ENCODE data around the gene GLIS1. TPM values are rescaled to one million over a fixed set of nuclear protein-coding genes. Genes with fewer than 3 reads are reported as not detected.
"Not testable (repeated sequence)": the region's sequence is repeated elsewhere in the genome, so short reads cannot be mapped to it uniquely, and the experiment has no call there.

Gene GLIS1
- total RNA-seq, 1 donor from 2014 or later: 1.2 TPM

DNA sequence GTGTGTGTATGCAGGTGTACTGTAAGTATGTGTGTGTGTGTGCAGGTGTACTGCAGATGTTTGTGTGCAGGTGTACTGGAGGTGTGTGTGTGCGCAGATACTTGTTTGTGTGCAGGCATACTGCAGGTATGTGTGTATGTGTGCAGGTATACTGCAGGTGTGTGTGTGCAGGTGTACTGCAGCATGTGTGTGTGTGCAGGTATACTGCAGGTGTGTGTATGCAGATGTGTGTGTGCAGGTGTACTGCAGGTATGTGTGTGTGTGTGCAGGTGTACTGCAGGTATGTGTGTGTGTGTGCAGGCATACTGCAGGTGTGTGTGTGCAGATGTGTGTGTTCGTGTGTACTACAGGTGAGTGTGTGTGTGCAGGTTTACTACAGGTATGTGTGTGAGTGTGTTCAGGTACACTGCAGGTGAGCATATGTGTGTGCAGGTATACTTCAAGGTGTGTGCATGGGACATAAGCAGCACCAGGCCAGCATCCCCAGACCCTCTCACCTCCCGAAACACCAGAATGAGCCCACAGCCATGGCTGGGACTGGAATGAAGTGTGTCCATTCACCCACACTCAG, 182.2 kb downstream of the GLIS1 start:
- DNase-seq (ENCODE audit: extremely low spot score in 2 of 2): no peak
- no peaks in the 10 kb centered on the region for H3K36me3 ChIP-seq
- H3K4me3 ChIP-seq: no peak overlapping the region
- no peaks in the 10 kb centered on the region for H3K4me1 ChIP-seq
- TF ChIP-seq, protein P1, sequence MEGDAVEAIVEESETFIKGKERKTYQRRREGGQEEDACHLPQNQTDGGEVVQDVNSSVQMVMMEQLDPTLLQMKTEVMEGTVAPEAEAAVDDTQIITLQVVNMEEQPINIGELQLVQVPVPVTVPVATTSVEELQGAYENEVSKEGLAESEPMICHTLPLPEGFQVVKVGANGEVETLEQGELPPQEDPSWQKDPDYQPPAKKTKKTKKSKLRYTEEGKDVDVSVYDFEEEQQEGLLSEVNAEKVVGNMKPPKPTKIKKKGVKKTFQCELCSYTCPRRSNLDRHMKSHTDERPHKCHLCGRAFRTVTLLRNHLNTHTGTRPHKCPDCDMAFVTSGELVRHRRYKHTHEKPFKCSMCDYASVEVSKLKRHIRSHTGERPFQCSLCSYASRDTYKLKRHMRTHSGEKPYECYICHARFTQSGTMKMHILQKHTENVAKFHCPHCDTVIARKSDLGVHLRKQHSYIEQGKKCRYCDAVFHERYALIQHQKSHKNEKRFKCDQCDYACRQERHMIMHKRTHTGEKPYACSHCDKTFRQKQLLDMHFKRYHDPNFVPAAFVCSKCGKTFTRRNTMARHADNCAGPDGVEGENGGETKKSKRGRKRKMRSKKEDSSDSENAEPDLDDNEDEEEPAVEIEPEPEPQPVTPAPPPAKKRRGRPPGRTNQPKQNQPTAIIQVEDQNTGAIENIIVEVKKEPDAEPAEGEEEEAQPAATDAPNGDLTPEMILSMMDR (IDR thresholded peaks at IDR 0.05): no peak
- TF ChIP-seq POLR2AphosphoS5 (IDR thresholded peaks at IDR 0.05; ENCODE audit: insufficient read depth in 1 of 2, low read depth in 1 of 2): no peak
- H3K27ac ChIP-seq: no peak overlapping the region
- intact Hi-C loops (cut with DNase I): no loop called here
- no peaks in the 10 kb centered on the region for H3K27me3 ChIP-seq
- no peaks in the 10 kb centered on the region for H3K9me3 ChIP-seq

DNA sequence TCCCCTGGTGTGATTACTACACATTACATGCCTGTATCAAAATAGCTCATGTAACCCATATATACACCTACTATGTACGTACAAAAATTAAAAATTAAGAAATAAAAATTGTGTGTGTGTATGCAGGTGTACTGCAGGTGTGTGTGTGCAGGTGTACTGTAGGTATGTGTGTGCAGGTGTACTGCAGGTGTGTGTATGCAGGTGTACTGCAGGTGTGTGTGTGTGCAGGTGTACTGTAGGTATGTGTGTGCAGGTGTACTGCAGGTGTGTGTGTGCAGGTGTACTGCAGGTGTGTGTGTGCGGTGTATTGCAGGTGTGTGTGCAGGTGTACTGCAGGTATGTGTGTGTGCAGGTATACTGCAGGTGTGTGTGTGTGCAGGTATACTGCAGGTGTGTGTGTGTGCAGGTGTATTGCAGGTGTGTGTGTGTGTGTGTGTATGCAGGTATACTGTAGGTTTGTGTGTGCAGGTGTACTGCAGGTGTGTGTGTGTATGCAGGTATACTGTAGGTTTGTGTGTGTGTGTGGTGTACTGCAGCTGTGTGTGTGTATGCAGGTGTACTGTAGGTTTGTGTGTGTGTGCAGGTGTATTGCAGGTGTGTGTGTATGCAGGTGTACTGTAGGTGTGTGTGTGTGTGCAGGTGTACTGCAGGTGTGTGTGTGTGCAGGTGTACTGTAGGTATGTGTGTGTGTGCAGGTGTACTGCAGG, 183.2 kb downstream of the GLIS1 start:
- H3K4me3 ChIP-seq; DNase-seq (ENCODE audit: extremely low spot score in 2 of 2); H3K27ac ChIP-seq; H3K4me1 ChIP-seq; H3K36me3 ChIP-seq; intact Hi-C loops (cut with DNase I); H3K9me3 ChIP-seq; H3K27me3 ChIP-seq: not testable (repeated sequence)

DNA sequence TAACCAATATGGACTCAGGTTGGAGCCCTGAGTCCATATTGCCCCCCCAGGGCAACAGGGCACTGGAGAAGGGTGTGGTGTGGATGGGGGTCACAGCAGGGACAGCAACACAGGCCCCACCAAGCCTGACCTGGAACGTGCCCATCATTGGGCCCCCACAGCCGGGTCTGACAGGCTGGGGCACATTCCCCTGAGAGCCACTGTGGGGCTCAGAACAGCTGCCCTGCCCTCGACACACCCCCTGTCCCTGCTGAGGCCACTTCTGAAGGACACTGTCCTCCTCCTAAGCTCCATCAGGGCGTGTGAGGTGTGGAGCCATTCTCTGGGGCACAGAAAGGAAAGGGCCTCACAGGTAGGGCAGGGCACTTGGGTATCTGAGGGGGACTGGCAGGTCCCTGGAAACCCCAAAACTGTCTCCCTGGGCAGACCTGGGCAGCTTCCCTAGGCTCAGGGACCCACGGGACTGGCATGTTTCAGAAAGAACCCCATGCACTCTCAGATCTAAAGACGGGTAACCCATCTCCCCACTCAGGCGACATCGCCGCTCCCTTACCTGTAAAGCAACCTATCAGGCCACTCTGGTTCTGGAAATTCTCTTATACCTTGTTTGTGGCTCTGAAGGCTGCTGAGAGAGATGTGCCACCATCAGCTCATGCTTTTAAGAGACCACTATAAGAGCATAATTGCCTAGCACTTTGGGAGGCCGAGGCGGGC, 184.2 kb downstream of the GLIS1 start:
- Histone ChIP-seq H3K27me3 (no peaks in the 10 kb centered on the region), H3K4me3 (no peak overlapping the region), H3K36me3 (no peaks in the 10 kb centered on the region), H3K9me3 (no peaks in the 10 kb centered on the region), H3K27ac (no peak overlapping the region), H3K4me1 (no peaks in the 10 kb centered on the region)
- no peak for DNase-seq (ENCODE audit: extremely low spot score in 2 of 2)
- intact Hi-C loops (cut with DNase I): no loop called here
- TF ChIP-seq POLR2A (IDR thresholded peaks at IDR 0.05) (no peak), POLR2AphosphoS5 (IDR thresholded peaks at IDR 0.05; ENCODE audit: insufficient read depth in 1 of 2, low read depth in 1 of 2) (no peak)
- TF ChIP-seq, protein P1 (IDR thresholded peaks at IDR 0.05): no peak

DNA sequence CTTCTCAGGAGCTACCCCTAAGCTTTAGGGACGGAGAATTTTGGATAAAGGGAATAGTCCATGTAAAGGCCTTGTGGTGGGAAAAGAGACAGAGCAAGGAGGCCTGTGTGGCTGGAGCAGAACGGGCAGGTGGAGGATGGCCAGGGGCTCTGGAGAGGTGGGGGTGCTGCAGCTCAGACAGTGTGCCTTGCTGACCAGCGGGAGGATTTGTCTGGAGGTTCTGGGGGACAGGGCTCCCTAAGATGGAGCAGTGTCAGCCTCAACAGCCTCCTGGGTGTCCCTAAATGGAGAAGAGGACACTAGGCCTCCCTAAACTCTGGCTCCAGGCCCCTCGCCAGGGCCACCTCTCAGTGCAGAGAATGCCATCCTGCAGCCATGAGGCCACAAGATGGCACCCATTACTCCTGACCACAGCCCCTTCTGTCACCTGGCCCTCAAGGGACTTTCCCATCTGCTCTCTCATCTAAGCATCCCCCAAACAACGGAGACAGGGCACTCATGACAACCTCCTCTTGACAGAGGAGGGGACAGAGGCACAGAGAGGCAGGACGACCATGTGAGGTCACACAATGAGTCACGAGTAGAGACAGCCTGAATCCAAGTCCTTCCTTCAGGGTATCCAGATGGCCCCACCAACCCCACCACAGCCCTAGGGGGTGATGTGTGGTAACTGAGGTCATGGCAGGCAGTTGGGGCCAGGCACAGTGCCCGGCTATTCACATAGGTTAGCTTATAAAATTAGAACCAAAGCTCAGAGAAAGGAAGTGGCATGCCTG, 185.0 kb downstream of the GLIS1 start:
- intact Hi-C loops (cut with DNase I): no loop called here
- Histone ChIP-seq H3K9me3 (no peaks in the 10 kb centered on the region), H3K4me3 (no peak overlapping the region), H3K4me1 (no peaks in the 10 kb centered on the region), H3K27me3 (no peaks in the 10 kb centered on the region), H3K27ac (no peak overlapping the region), H3K36me3 (no peaks in the 10 kb centered on the region)
- TF ChIP-seq, protein P1 (IDR thresholded peaks at IDR 0.05): no peak
- TF ChIP-seq POLR2AphosphoS5 (IDR thresholded peaks at IDR 0.05; ENCODE audit: insufficient read depth in 1 of 2, low read depth in 1 of 2) (no peak), POLR2A (IDR thresholded peaks at IDR 0.05) (no peak)
- DNase-seq (ENCODE audit: extremely low spot score in 2 of 2): no peak

DNA sequence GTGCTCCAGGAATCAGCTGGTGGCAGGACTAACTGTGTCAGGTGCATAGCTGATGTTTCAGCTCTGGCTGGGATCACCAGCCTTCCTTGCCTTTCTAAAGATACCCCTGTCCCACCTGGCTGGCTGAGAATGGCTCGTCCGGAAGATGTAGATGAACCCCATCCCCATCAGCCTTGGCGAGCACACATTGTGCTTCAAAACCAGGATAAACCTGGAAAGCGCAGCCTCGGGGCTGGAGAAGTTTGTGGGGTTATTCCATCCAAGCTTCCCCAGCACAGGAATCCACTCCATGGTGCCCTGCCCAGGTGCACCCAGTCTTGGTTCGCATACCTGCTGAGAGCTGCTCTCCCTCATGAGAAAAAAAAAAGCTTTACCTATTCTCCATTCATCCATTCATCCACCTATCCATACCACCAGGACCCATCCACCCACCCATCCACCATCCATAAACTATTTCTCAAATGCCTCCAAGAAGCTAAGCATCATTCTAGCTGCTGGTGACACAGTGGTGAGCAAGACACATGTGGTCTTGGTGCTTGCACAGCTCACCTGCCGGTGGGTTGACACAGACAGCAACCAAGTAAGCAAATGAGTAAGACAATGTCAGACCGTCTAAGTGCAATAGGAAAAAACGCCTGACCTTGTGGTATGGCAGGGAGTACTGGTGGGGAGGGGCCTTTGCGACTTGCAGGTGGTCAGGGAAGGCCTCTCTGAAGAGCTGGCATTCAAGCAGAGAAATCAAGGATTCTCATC, 185.8 kb downstream of the GLIS1 start:
- TF ChIP-seq, protein P1 (IDR thresholded peaks at IDR 0.05): no peak
- TF ChIP-seq POLR2AphosphoS5 (IDR thresholded peaks at IDR 0.05; ENCODE audit: insufficient read depth in 1 of 2, low read depth in 1 of 2): no peak
- no peak for TF ChIP-seq POLR2A (IDR thresholded peaks at IDR 0.05)
- no peaks in the 10 kb centered on the region for H3K27me3 ChIP-seq
- DNase-seq (ENCODE audit: extremely low spot score in 2 of 2): no peak
- H3K36me3 ChIP-seq: no peaks in the 10 kb centered on the region
- intact Hi-C loops (cut with DNase I): no loop called here
- no peak overlapping the region for H3K27ac ChIP-seq
- H3K4me3 ChIP-seq: no peak overlapping the region
- H3K9me3 ChIP-seq: no peaks in the 10 kb centered on the region
- H3K4me1 ChIP-seq: no peaks in the 10 kb centered on the region

Measured in vagina (tissue), 2 donors.